ENCODE results near the gene SBNO2. TPM values are rescaled to one million over a fixed set of nuclear protein-coding genes. Genes with fewer than 3 reads are reported as not detected.

Gene SBNO2
- total and polyA plus RNA-seq, 2 experiments from 2014 or later: 6.9 to 35.4 TPM

DNA sequence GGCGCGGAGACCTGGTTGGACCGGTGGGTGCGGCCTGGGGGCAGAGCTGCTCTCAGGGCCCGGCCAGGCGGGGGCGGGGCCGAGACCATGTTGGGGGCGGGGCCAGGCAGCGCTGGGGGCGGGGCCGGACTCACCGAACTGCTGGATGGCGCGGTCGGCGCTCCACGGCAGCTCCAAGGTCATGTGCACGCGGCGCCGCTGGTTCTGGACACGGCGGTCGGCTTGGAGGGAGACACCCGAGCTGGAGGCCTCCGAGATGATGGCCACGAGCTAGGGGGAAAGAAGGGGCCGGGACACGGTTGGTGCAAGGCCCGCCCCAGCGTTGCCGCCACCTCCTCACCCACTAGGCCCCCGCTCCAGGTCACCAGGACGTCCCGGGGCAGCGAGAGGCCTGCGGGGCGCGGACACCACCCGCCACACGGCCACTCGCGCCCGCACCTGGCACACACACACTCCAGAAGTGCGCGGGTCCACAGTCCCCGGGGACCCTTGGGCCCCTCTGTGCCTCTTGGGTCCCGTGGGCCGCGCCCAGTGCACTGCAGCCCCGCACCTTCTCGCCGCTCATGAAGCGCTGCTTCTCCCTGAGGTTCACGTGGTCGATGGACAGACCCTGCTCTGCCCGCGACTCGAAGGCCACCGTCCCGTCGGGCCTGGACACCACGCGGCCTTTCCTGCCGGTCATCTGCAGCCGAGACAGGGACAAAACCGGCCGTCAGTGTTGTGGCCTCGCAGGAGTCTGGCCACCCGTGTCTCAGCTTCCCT, 61.6 kb downstream of the SBNO2 start:
- Histone ChIP-seq H3K4me1 (ENCODE audit: insufficient read depth) (no peaks in the 10 kb centered on the region), H3K27me3 (ENCODE audit: insufficient read depth) (no peaks in the 10 kb centered on the region), H3F3A (replicated peaks; ENCODE audit: low read depth) (0 out of 2 replicates have a peak, but pooled peaks cover 6% of the 10 kb centered on the region), H3K36me3 (ENCODE audit: insufficient read depth) (0 out of 2 replicates have a peak, but pooled peaks cover 1% of the 10 kb centered on the region), H4K20me1 (replicated peaks; ENCODE audit: insufficient read depth) (no peaks in the 10 kb centered on the region; the same call in 1 of the 2 replicates), H3K9me2 (ENCODE audit: insufficient read depth) (no peaks in the 10 kb centered on the region), H3K79me2 (replicated peaks; ENCODE audit: insufficient read depth) (no peaks in the 10 kb centered on the region), H3K27ac (ENCODE audit: low read depth) (peak overlapping the region; percentile 69; the same call in 1 of the 2 replicates), H3K4me2 (peak overlapping the region; percentile 43; the same call in 1 of the 2 replicates), H3K4me3 (no peak overlapping the region), H2AFZ (no peak overlapping the region)
- Mint-ChIP-seq H3K9me3 (no peaks in the 10 kb centered on the region), H3K4me1 (peaks cover 2% of the 10 kb centered on the region; the same call in 1 of the 3 replicates), H3K27ac (peak overlapping the region; percentile 62; the same call in 1 of the 2 replicates), H3K36me3 (ENCODE audit: low read depth) (no peaks in the 10 kb centered on the region; the same call in 2 of the 3 replicates), H3K27me3 (ENCODE audit: insufficient read depth, low read depth, poor library complexity) (peaks cover 10% of the 10 kb centered on the region), H3K4me3 (no peak overlapping the region)
- TF ChIP-seq, protein P1, sequence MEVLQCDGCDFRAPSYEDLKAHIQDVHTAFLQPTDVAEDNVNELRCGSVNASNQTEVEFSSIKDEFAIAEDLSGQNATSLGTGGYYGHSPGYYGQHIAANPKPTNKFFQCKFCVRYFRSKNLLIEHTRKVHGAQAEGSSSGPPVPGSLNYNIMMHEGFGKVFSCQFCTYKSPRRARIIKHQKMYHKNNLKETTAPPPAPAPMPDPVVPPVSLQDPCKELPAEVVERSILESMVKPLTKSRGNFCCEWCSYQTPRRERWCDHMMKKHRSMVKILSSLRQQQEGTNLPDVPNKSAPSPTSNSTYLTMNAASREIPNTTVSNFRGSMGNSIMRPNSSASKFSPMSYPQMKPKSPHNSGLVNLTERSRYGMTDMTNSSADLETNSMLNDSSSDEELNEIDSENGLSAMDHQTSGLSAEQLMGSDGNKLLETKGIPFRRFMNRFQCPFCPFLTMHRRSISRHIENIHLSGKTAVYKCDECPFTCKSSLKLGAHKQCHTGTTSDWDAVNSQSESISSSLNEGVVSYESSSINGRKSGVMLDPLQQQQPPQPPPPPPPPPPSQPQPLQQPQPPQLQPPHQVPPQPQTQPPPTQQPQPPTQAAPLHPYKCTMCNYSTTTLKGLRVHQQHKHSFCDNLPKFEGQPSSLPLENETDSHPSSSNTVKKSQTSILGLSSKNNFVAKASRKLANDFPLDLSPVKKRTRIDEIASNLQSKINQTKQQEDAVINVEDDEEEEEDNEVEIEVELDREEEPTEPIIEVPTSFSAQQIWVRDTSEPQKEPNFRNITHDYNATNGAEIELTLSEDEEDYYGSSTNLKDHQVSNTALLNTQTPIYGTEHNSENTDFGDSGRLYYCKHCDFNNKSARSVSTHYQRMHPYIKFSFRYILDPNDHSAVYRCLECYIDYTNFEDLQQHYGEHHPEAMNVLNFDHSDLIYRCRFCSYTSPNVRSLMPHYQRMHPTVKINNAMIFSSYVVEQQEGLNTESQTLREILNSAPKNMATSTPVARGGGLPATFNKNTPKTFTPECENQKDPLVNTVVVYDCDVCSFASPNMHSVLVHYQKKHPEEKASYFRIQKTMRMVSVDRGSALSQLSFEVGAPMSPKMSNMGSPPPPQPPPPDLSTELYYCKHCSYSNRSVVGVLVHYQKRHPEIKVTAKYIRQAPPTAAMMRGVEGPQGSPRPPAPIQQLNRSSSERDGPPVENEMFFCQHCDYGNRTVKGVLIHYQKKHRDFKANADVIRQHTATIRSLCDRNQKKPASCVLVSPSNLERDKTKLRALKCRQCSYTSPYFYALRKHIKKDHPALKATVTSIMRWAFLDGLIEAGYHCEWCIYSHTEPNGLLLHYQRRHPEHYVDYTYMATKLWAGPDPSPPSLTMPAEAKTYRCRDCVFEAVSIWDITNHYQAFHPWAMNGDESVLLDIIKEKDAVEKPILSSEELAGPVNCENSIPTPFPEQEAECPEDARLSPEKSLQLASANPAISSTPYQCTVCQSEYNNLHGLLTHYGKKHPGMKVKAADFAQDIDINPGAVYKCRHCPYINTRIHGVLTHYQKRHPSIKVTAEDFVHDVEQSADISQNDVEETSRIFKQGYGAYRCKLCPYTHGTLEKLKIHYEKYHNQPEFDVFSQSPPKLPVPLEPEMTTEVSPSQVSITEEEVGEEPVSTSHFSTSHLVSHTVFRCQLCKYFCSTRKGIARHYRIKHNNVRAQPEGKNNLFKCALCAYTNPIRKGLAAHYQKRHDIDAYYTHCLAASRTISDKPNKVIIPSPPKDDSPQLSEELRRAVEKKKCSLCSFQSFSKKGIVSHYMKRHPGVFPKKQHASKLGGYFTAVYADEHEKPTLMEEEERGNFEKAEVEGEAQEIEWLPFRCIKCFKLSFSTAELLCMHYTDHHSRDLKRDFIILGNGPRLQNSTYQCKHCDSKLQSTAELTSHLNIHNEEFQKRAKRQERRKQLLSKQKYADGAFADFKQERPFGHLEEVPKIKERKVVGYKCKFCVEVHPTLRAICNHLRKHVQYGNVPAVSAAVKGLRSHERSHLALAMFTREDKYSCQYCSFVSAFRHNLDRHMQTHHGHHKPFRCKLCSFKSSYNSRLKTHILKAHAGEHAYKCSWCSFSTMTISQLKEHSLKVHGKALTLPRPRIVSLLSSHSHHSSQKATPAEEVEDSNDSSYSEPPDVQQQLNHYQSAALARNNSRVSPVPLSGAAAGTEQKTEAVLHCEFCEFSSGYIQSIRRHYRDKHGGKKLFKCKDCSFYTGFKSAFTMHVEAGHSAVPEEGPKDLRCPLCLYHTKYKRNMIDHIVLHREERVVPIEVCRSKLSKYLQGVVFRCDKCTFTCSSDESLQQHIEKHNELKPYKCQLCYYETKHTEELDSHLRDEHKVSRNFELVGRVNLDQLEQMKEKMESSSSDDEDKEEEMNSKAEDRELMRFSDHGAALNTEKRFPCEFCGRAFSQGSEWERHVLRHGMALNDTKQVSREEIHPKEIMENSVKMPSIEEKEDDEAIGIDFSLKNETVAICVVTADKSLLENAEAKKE (CRISPR knock-in tag; IDR thresholded peaks at IDR 0.05): no peak
- no peak for TF ChIP-seq ZNF331 (CRISPR knock-in tag; IDR thresholded peaks at IDR 0.05; ENCODE audit: low read depth)
- TF ChIP-seq, protein P2, sequence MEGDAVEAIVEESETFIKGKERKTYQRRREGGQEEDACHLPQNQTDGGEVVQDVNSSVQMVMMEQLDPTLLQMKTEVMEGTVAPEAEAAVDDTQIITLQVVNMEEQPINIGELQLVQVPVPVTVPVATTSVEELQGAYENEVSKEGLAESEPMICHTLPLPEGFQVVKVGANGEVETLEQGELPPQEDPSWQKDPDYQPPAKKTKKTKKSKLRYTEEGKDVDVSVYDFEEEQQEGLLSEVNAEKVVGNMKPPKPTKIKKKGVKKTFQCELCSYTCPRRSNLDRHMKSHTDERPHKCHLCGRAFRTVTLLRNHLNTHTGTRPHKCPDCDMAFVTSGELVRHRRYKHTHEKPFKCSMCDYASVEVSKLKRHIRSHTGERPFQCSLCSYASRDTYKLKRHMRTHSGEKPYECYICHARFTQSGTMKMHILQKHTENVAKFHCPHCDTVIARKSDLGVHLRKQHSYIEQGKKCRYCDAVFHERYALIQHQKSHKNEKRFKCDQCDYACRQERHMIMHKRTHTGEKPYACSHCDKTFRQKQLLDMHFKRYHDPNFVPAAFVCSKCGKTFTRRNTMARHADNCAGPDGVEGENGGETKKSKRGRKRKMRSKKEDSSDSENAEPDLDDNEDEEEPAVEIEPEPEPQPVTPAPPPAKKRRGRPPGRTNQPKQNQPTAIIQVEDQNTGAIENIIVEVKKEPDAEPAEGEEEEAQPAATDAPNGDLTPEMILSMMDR (conservative IDR thresholded peaks at IDR 0.05; ENCODE audit: low read depth in 2 of 2): no peak
- TF ChIP-seq, protein P3, sequence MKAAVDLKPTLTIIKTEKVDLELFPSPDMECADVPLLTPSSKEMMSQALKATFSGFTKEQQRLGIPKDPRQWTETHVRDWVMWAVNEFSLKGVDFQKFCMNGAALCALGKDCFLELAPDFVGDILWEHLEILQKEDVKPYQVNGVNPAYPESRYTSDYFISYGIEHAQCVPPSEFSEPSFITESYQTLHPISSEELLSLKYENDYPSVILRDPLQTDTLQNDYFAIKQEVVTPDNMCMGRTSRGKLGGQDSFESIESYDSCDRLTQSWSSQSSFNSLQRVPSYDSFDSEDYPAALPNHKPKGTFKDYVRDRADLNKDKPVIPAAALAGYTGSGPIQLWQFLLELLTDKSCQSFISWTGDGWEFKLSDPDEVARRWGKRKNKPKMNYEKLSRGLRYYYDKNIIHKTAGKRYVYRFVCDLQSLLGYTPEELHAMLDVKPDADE (IDR thresholded peaks at IDR 0.05): no peak
- no peak for TF ChIP-seq NANOG (IDR thresholded peaks at IDR 0.05; ENCODE audit: borderline replicate concordance)
- TF ChIP-seq POLR2AphosphoS5 (IDR thresholded peaks at IDR 0.05; ENCODE audit: low read depth): no peak
- no peak for TF ChIP-seq STAT1 (IDR thresholded peaks at IDR 0.05; ENCODE audit: unreplicated experiment)
- TF ChIP-seq ZNF114 (CRISPR knock-in tag; IDR thresholded peaks at IDR 0.05): no peak
- TF ChIP-seq EZH2phosphoT487 (IDR thresholded peaks at IDR 0.05; ENCODE audit: unreplicated experiment): no peak
- TF ChIP-seq CREB1 (CRISPR knock-in tag; IDR thresholded peaks at IDR 0.05; ENCODE audit: low read depth): no peak
- ATAC-seq (peak; percentile 63), DNase-seq (ENCODE audit: low spot score) (peak; percentile 83)

All from GM23338 (cell line).